Measurements from ENCODE around the gene SYNE4.

The SYNE4 gene

GRCh38 chr19:36023432-36023831 lies 14.8 kb upstream of the SYNE4 start:
- DNase-seq: peak; percentile 13

DNA sequence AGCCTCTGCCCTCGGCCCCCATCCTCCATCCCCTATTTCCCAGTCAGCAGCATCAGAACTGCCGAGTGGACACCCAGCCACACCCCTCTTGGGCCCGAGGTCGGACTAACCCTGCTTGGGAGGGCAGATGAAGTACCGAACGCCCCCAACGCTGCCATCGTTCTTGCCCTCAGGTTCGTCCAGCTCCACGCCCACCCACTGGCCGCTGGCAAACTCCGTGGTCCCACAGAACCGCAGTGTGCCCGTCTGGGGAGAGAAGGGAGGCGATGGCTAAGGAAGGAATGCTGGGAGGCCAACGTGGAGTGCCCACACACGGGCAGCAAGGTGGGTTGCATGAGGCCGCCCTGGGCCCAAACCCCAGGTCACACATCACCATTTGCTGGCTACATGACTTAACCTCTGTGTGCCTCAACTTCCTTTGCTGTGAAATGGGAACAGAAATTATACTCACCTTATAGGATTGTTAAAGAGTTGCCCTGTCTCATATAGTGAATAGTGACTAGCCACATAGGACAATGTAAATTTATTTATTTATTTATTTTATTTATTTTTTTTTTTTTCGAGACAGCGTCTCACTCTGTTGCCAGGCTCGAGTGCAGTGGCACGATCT lies 10.6 kb upstream of the SYNE4 start:
- DNase-seq: no peak

DNA sequence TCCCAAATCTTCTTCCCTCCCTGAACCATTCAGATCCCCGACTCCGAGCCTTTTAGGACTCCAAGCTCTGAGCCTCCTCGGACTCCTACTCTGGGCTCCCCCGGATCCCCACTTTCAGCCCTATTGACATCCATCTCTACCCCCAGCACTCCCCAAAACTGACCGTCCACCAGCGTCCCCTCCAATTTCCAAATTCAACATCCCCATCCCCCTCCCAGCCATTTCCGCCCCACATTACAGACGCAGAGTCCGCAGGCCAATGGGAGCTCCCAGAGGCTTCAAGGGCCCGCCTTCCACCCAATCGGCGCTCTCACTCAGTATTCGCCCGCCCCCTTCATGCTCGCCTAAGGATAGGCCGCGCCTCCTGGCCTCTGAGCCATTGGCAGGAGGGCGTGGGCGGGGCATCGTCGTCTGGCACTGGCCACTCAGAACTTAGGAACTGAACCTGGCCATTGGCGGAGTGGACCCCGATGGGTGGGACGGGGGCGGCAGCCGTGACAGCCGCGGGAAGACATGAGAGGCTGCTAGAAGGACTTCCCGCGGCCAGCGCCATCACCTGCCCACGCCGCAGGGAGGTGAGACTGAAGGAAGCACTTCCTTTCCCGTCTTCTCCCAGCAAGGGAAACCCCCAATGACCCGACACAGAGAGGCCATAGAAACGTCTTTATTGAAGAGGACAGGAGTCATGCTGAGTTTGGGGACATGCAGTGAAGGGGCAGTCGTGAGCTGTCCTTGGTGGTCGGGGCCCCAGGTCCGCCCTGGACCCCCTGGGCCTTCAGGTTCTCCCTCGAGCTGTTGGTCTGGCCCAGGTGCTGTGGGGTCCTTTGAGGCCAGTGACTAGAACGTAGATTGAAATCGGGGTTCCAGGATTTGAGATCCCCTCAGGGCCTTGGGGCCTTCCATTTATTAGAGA lies 5.7 kb upstream of the SYNE4 start, which contains the start of gene ALKBH6:
Gene ALKBH6 (minus strand): TSS at position 202 of the 913 bp plus-strand sequence. CDS start 816 bp downstream, outside the sequence.
- peak; percentile 99 for DNase-seq

GRCh38 chr19:36013280-36014011 lies 4.8 kb upstream of the SYNE4 start:
- no peak for DNase-seq

GRCh38 chr19:36010402-36010801 lies 1.8 kb upstream of the SYNE4 start:
- DNase-seq: no peak

DNA sequence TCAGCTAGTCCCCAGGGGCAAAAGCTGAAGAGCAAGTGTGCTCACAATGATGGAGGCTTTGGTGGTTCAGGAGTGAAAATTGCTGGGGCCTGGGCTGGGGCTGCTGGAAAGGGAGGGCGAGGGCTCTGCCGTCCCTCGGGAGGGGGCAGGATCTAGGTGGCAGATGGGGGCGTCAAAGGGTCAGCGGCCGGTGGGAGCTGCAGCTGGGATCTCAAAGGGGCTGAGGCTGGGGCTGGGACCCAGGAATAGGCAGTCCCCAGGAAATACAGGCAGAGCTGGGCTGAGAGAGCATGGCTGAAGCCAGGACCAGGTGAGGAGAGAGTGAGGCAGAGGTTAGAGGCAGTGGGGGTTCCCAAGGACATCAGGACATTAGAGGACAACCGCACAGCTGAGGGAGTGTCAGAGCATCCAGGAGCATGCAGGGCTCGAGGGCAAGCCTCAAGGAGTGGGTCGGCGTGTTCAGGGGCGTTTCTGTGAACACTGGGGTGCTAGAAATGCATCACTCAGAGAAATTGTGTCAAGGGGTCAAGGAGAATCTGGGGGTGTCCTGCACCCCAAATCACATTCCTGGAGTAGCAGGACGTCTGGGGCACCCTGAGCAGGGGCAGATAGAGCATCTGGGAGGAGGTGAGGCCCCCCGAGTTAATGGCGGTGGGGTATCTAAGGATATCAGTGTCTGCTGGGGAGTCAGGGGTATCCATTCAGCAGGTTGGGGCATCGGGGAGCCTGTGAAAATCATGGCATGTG lies 1.2 kb upstream of the SYNE4 start:
- no peak for DNase-seq

DNA sequence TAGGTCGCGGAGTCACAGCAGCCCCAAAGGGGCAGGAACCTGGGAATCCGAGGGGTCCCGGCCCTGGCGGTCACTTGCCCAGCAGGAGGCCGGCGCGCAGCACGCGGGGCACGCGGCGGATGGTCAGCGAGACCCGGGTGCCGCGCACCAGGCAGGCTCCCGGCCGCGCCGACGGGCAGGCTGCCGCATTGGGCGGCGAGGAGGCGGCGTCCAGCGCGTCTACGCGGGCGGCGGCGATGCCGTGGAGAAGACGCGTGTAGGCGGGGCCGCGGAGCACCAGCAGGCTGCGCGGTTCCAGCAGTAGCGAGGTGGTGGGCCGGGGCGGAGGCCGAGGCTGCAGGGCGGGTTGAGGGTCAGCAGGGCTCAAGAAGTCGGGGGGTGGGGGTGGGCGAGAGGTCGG lies 607 bp upstream of the SYNE4 start:
- DNase-seq: peak; percentile 68

DNA sequence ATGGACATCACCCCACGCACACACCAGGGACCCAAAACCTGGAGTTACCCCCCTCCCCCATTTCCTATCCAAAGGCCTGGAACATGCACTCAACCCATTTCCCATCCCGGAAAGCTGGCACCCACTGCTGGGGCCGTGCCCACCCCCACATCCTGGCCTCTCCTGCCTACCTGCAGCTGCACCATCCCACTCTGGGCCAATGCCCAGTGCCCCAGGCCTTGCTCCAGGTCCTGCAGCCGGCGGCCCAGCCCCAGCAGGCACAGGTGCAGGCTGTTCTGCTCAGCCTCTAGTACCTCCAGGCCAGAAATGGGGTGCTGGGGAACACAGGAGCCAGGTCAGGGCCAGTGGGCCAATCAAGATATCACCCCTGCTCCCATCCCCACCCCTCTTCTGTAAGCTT lies 1.7 kb downstream of the SYNE4 start:
- no peak for DNase-seq

GRCh38 chr19:36003284-36003683 lies 5.3 kb downstream of the SYNE4 start:
- DNase-seq: no peak

GRCh38 chr19:36001605-36002004 lies 7.0 kb downstream of the SYNE4 start:
- no peak for DNase-seq

DNA sequence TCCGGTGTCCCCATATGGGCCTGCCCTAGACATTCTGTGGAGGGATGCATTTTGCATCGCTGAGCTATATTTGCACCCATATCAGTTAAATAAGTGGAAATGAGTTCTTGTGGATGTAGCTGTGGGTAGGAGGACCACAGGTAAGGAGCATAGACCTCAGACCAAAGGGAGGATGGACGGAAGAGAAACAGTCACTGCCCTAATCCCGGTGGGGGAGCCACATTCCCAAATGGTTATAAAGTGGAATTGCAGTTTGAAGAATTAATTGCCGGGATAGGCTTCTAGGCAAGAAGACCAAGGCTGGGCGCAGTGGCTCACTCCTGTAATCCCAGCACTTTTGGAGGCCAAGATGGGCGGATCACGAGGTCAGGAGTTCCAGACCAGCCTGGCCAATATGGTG lies 11.8 kb downstream of the SYNE4 start:
- no peak for DNase-seq

GRCh38 chr19:35995048-35995993 lies 13.3 kb downstream of the SYNE4 start, which contains the start of gene SDHAF1:
TSS of gene SDHAF1 (plus strand) at chr19:35995188. CDS start at chr19:35995275, 87 bp downstream.
- peak; percentile 94 for DNase-seq

DNA sequence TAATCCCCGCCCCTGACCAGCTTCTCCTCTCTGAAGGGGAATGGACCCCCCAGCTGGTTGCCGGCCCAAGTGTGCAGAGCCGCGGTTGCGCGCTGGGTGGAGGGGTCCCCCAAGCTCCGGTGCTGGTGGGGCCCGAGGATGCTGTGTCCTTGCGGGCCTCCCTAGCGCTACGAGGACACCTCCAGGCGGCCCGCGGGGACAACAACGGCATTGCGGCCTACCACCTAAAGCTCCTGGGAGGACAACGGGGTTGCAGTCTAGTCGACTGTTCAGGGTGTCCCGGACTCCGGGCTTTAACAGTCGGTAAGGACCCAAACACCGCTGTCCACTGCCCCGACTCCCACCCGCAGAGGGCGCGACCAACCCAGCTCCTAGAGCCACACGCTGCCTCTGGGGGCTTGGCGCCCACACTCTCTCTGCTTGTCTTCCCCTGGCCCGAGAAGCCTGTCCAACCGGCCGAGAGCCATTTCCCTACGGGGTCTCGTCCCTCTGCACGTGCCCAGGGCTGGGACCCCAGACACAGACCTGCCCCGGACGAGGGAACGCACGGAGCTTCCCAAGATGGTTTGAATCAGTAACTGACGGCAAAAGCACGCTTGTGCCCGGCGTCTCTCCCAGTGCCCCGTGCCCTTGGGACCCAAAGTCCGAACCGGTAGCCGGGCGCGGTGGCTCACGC lies 14.6 kb downstream of the SYNE4 start:
- peak; percentile 53 for DNase-seq

- peak; percentile 8 for DNase-seq
Observed at GRCh38 chr19:35992907-35993765, 15.5 kb downstream of the SYNE4 start.

DNA sequence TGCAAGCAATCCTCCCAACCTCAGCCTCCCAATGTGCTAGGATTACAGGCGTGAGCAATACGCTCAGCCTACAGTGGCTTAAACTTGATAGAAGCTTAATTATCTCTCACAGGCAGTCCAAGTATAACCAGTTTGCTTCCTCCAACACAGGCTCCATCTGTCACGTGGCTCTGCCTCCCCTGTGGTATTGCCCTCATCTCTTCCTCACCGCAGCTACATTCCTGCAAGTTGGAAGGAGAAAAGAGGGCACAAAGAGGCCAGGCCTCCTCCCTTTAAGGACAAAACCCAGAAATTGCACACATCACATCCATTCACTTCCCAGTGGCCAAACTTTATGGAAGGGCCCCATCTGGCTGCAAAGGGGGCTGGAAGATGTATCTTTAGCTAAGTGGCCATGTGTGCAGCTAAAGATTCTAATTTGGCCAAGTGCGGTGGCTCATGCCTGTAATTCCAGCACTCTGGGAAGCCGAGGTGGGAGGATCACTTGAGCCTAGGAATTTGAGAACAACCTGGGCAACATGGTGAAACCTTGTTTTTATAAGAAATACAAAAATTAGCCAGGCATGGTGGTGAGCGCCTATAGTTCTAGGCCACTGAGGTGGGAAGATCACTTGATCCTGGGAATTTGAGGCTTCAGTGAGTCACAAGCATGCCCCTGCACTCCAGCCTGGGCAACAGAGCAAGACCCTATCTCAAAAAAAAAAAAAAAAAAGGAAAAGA lies 16.7 kb downstream of the SYNE4 start:
- peak; percentile 27 for DNase-seq

- peak; percentile 32 for DNase-seq
Observed at GRCh38 chr19:35990771-35991730, 17.6 kb downstream of the SYNE4 start.

- DNase-seq: peak; percentile 6
Observed at GRCh38 chr19:35990156-35990555, 18.5 kb downstream of the SYNE4 start.

- DNase-seq: no peak
Observed at GRCh38 chr19:35988824-35989223, 19.8 kb downstream of the SYNE4 start.

All from left hindlimb (tissue), 1 donor.